Prostate gland (tissue), 2 donors: Measurements from ENCODE around the gene BCAS3.
"Not testable (repeated sequence)": the region's sequence is repeated elsewhere in the genome, so short reads cannot be mapped to it uniquely, and the experiment has no call there.

ENCODE experiments used
- POLR2A ChIP-seq: fragments of 450-650 bp; IDR thresholded peaks from one replicate; pipeline ENCODE4 v1.6.1; 2016; ENCODE audit warnings: antibody characterized with exemption, mild to moderate bottlenecking
- TF ChIP-seq, protein P1 (sequence below), 4 experiments: fragments of 200-600 bp in 2 of 4; fragments of 450-650 bp in 2 of 4; sonication (generic) in 2 of 4; IDR thresholded peaks; 1 replicate in 3 of 4; 2 replicates in 1 of 4; pipeline ENCODE4 v1.5.1; 2016 to 2019; ENCODE audit warnings: antibody characterized with exemption in 4 of 4, mild to moderate bottlenecking in 2 of 4, moderate library complexity in 2 of 4

DNA sequence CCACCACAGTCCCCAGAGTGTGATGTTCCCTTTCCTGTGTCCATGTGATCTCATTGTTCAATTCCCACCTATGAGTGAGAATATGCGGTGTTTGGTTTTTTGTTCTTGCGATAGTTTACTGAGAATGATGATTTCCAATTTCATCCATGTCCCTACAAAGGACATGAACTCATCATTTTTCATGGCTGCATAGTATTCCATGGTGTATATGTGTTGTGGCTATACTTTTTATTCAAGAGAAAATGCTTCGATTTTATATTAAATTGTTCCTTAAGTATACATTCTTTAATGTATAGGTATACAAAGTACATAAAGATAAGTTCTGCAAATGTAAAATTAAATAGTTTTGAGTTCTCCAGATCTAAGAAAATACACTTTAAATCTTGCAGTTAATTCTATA is 328.3 kb downstream of the BCAS3 start:
- not testable (repeated sequence) for TF ChIP-seq POLR2A
- TF ChIP-seq, protein P1, sequence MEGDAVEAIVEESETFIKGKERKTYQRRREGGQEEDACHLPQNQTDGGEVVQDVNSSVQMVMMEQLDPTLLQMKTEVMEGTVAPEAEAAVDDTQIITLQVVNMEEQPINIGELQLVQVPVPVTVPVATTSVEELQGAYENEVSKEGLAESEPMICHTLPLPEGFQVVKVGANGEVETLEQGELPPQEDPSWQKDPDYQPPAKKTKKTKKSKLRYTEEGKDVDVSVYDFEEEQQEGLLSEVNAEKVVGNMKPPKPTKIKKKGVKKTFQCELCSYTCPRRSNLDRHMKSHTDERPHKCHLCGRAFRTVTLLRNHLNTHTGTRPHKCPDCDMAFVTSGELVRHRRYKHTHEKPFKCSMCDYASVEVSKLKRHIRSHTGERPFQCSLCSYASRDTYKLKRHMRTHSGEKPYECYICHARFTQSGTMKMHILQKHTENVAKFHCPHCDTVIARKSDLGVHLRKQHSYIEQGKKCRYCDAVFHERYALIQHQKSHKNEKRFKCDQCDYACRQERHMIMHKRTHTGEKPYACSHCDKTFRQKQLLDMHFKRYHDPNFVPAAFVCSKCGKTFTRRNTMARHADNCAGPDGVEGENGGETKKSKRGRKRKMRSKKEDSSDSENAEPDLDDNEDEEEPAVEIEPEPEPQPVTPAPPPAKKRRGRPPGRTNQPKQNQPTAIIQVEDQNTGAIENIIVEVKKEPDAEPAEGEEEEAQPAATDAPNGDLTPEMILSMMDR (IDR thresholded peaks at IDR 0.05) = not testable (repeated sequence)
